H1 (cell line): Measurements from ENCODE around the gene PAOX. TPM values are rescaled to one million over a fixed set of nuclear protein-coding genes. Genes with fewer than 3 reads are reported as not detected.

ENCODE experiments used
- CEBPB ChIP-seq: IDR thresholded peaks from 2 replicates; pipeline ENCODE4 v1.6.1; 2012; ENCODE audit warnings: low read depth, low read length
- PHF8 ChIP-seq: fragments of 200-600 bp; sonication (generic); conservative IDR thresholded peaks from 2 replicates; pipeline ENCODE4 v1.7.1; 2012; ENCODE audit warnings: low read depth, mild to moderate bottlenecking, inconsistent platforms, low read length, moderate library complexity
- RBBP5 ChIP-seq: IDR thresholded peaks from 2 replicates; pipeline ENCODE4 v1.7.1; 2012; ENCODE audit warnings: low read depth, mild to moderate bottlenecking, inconsistent platforms, low read length, moderate library complexity, borderline replicate concordance
- SIN3A ChIP-seq, 2 experiments: IDR thresholded peaks in 1 of 2; conservative IDR thresholded peaks in 1 of 2; 2 replicates each; pipeline ENCODE4 v1.6.1; 2011 to 2012; ENCODE audit warnings: low read length in 2 of 2, improper control_type of control experiment in 1 of 2, low read depth in 1 of 2, mild to moderate bottlenecking in 1 of 2
- SRF ChIP-seq: IDR thresholded peaks from 2 replicates; pipeline ENCODE4 v1.6.1; 2011; ENCODE audit warnings: mild to moderate bottlenecking, low read depth, low read length, moderate library complexity
- TCF12 ChIP-seq: IDR thresholded peaks from 2 replicates; pipeline ENCODE4 v1.6.1; 2011; ENCODE audit warnings: low read depth, mild to moderate bottlenecking, low read length
- polyA plus RNA-seq, 7 experiments: library from polyadenylated mRNA; depleted of rRNA in 3 of 7; stranded (reverse) in 5 of 7; unstranded in 2 of 7; fragments of >200 nt in 5 of 7; fragments of 200-250 nt in 2 of 7; gene quantifications; 1 replicate in 5 of 7; 2 replicates in 1 of 7; 4 replicates in 1 of 7; pipeline versions ENCODE4 v1.2.1 to v1.2.3, GENCODE V29; 2011 to 2013; ENCODE audit warnings: missing spikeins in 2 of 7, mixed read lengths in 2 of 7
- total RNA-seq: library from RNA; stranded (reverse); fragmentation: NEBNext Ultra II Directional; extraction: Animal tissue kit (Norgen Biotek cat#: 25700); gene quantifications from 2 replicates; pipeline ENCODE4 v1.2.1, GENCODE V29; 2021
- TF ChIP-seq, protein P1 (sequence below): fragments of 300-600 bp; sonication (generic); IDR thresholded peaks from 2 replicates; pipeline ENCODE4 v1.7.1; 2012; ENCODE audit warnings: low read length, moderate library complexity, mild to moderate bottlenecking, inconsistent platforms; ENCODE audit not compliant: insufficient replicate concordance

The PAOX gene
- total and polyA plus RNA-seq, 2 of the 8 experiments (the other 6 are each of a cell fraction or from before 2014, with no cell fraction given), result 3.7 to 4.3 TPM

- TF ChIP-seq, protein P1, sequence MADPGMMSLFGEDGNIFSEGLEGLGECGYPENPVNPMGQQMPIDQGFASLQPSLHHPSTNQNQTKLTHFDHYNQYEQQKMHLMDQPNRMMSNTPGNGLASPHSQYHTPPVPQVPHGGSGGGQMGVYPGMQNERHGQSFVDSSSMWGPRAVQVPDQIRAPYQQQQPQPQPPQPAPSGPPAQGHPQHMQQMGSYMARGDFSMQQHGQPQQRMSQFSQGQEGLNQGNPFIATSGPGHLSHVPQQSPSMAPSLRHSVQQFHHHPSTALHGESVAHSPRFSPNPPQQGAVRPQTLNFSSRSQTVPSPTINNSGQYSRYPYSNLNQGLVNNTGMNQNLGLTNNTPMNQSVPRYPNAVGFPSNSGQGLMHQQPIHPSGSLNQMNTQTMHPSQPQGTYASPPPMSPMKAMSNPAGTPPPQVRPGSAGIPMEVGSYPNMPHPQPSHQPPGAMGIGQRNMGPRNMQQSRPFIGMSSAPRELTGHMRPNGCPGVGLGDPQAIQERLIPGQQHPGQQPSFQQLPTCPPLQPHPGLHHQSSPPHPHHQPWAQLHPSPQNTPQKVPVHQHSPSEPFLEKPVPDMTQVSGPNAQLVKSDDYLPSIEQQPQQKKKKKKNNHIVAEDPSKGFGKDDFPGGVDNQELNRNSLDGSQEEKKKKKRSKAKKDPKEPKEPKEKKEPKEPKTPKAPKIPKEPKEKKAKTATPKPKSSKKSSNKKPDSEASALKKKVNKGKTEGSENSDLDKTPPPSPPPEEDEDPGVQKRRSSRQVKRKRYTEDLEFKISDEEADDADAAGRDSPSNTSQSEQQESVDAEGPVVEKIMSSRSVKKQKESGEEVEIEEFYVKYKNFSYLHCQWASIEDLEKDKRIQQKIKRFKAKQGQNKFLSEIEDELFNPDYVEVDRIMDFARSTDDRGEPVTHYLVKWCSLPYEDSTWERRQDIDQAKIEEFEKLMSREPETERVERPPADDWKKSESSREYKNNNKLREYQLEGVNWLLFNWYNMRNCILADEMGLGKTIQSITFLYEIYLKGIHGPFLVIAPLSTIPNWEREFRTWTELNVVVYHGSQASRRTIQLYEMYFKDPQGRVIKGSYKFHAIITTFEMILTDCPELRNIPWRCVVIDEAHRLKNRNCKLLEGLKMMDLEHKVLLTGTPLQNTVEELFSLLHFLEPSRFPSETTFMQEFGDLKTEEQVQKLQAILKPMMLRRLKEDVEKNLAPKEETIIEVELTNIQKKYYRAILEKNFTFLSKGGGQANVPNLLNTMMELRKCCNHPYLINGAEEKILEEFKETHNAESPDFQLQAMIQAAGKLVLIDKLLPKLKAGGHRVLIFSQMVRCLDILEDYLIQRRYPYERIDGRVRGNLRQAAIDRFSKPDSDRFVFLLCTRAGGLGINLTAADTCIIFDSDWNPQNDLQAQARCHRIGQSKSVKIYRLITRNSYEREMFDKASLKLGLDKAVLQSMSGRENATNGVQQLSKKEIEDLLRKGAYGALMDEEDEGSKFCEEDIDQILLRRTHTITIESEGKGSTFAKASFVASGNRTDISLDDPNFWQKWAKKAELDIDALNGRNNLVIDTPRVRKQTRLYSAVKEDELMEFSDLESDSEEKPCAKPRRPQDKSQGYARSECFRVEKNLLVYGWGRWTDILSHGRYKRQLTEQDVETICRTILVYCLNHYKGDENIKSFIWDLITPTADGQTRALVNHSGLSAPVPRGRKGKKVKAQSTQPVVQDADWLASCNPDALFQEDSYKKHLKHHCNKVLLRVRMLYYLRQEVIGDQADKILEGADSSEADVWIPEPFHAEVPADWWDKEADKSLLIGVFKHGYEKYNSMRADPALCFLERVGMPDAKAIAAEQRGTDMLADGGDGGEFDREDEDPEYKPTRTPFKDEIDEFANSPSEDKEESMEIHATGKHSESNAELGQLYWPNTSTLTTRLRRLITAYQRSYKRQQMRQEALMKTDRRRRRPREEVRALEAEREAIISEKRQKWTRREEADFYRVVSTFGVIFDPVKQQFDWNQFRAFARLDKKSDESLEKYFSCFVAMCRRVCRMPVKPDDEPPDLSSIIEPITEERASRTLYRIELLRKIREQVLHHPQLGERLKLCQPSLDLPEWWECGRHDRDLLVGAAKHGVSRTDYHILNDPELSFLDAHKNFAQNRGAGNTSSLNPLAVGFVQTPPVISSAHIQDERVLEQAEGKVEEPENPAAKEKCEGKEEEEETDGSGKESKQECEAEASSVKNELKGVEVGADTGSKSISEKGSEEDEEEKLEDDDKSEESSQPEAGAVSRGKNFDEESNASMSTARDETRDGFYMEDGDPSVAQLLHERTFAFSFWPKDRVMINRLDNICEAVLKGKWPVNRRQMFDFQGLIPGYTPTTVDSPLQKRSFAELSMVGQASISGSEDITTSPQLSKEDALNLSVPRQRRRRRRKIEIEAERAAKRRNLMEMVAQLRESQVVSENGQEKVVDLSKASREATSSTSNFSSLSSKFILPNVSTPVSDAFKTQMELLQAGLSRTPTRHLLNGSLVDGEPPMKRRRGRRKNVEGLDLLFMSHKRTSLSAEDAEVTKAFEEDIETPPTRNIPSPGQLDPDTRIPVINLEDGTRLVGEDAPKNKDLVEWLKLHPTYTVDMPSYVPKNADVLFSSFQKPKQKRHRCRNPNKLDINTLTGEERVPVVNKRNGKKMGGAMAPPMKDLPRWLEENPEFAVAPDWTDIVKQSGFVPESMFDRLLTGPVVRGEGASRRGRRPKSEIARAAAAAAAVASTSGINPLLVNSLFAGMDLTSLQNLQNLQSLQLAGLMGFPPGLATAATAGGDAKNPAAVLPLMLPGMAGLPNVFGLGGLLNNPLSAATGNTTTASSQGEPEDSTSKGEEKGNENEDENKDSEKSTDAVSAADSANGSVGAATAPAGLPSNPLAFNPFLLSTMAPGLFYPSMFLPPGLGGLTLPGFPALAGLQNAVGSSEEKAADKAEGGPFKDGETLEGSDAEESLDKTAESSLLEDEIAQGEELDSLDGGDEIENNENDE, result no peak
- 0 out of 2 replicates have a peak, but pooled peaks have one; percentile 9 for TF ChIP-seq CEBPB
- no peak for TF ChIP-seq SIN3A (conservative IDR thresholded peaks at IDR 0.05 in 1 of 2, IDR thresholded peaks at IDR 0.05 in 1 of 2; ENCODE audit: low read depth in 1 of 2, low read length in 2 of 2)
- no peak for TF ChIP-seq RBBP5
- TF ChIP-seq SRF, result no peak
- TF ChIP-seq TCF12, result 0 out of 2 replicates have a peak, but pooled peaks have one; percentile 57
- no peak for TF ChIP-seq PHF8
- TF ChIP-seq, all 59 proteins: peak for 8
These were observed 49.4 kb upstream of the PAOX start (continued) for GRCh38 chr10:133329491-133330202.
